Lung (tissue), 12 donors: ENCODE results near the gene AREG. TPM values are rescaled to one million over a fixed set of nuclear protein-coding genes. Genes with fewer than 3 reads are reported as not detected.

Experiments
- ATAC-seq: fragments of 200-7000 bp; cut with Tn5 transposase; one replicate; pipeline ENCODE4 v1.9.1; 2020; ENCODE audit warnings: moderate number of reproducible peaks; ENCODE audit not compliant: insufficient read depth, low FRiP score
- DNase-seq, 3 donors: peaks; one replicate each; pipeline ENCODE4 v3.0.0-alpha.2; 2013 to 2017
- H3K27ac ChIP-seq, 2 donors: one replicate each; pipeline ENCODE4 v1.5.1; 2013; ENCODE audit warnings: mild to moderate bottlenecking in 2 of 2, moderate library complexity in 2 of 2, control low read depth in 1 of 2, inconsistent platforms in 1 of 2, low read depth in 1 of 2, low read length in 1 of 2
- H3K27me3 ChIP-seq, 3 donors: one replicate each; pipeline ENCODE4 v1.5.1; 2013; ENCODE audit warnings: low read length in 2 of 3; ENCODE audit not compliant: control insufficient read depth in 3 of 3, insufficient read depth in 3 of 3
- H3K36me3 ChIP-seq, 4 donors: one replicate each; pipeline ENCODE4 v1.5.1; 2013; ENCODE audit warnings: low read length in 4 of 4, mild to moderate bottlenecking in 1 of 4, moderate library complexity in 1 of 4; ENCODE audit not compliant: control insufficient read depth in 4 of 4, insufficient read depth in 4 of 4
- H3K4me1 ChIP-seq, 5 donors: one replicate each; pipeline ENCODE4 v1.5.1; 2013; ENCODE audit warnings: low read length in 5 of 5, mild to moderate bottlenecking in 2 of 5, moderate library complexity in 1 of 5; ENCODE audit not compliant: control insufficient read depth in 5 of 5, insufficient read depth in 5 of 5
- H3K4me3 ChIP-seq: one replicate; pipeline ENCODE4 v1.5.1; 2013; ENCODE audit warnings: mild to moderate bottlenecking, control low read depth, moderate library complexity
- H3K9ac ChIP-seq, 2 donors: one replicate each; pipeline ENCODE4 v1.5.1; 2013; ENCODE audit warnings: low read length in 2 of 2, control low read depth in 1 of 2; ENCODE audit not compliant: insufficient read depth in 1 of 2
- H3K9me3 ChIP-seq, 4 donors: one replicate each; pipeline ENCODE4 v1.5.1; 2013; ENCODE audit warnings: low read length in 3 of 4, mild to moderate bottlenecking in 1 of 4, moderate library complexity in 1 of 4; ENCODE audit not compliant: control insufficient read depth in 4 of 4, insufficient read depth in 3 of 4
- CTCF ChIP-seq: IDR thresholded peaks from 2 replicates; pipeline ENCODE4 v1.5.1; 2012; ENCODE audit warnings: mild to moderate bottlenecking; ENCODE audit errors: control extremely low read depth, extremely low read depth
- WGBS, 2 donors: extraction: QIAGEN DNeasy Blood & Tissue Kit; methylation state at CpG; one replicate each; pipeline ENCODE4 v1.1.7; 2013; 5-methylcytosine and 5-hydroxymethylcytosine counted together
- polyA plus RNA-seq, 2 donors: library from polyadenylated mRNA; stranded (reverse); fragments of 200-250 nt; gene quantifications; one replicate each; pipeline ENCODE4 v1.2.1, GENCODE V29; 2013
- total RNA-seq, 2 donors: library from RNA; depleted of rRNA in 1 of 2; stranded (reverse); fragments of >200 nt in 1 of 2; gene quantifications; one replicate each; pipeline ENCODE4 v1.2.1, GENCODE V29; 2014 to 2021
- donor health status: control.
- donor health status: control.
- donor health status: Bipolar disorder and iron deficiency.
- donor health status: healthy.
- donor health status: DM: yes; HTN: yes; CAD: no.

The AREG gene
- total and polyA plus RNA-seq, 4 donors = 3.3 to 44.0 (median 13.6) TPM

GRCh38 chr4:74499986-74500781, 55.2 kb downstream of the AREG start:
- H3K9ac ChIP-seq = no peak overlapping the region
- H3K9me3 ChIP-seq = peaks cover 0 to 3% (median 0%) of the 10 kb centered on the region in 4 donors
- DNase-seq (no peak), ATAC-seq (no peak)
- H3K4me1 ChIP-seq = peaks cover 0 to 6% (median 0%) of the 10 kb centered on the region in 5 donors
- no peaks in the 10 kb centered on the region for H3K36me3 ChIP-seq
- H3K27ac ChIP-seq = no peak overlapping the region
- no peak overlapping the region for H3K4me3 ChIP-seq
- WGBS, 2 donors = 91 to 98% methylated on average over 4 of the region's 4 CpGs
- TF ChIP-seq CTCF = no peak
- H3K27me3 ChIP-seq = no peaks in the 10 kb centered on the region

DNA sequence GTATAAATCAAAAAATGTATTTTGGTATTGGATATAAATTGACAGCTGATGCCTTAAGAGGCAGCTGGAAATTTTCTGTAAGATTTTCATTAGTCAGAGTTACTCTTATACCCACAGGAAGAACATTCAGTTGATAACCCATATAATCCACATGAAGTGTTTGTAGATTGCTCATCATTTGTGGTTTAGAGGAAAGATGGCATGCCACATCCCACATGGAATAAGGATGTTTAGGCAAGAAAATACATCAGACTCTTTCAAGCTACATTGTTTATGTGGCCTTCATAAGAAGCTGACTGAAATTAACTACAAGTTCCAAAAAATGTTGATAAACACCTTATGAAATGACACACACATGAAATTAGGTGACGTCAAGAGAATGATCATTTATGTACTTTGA, 56.6 kb downstream of the AREG start:
- Histone ChIP-seq H3K9ac (no peak overlapping the region), H3K36me3 (no peaks in the 10 kb centered on the region), H3K27ac (no peak overlapping the region), H3K27me3 (no peaks in the 10 kb centered on the region), H3K9me3 (peaks cover 0 to 3% (median 0%) of the 10 kb centered on the region in 4 donors), H3K4me1 (peaks cover 0 to 9% (median 0%) of the 10 kb centered on the region in 5 donors), H3K4me3 (no peak overlapping the region)
- no peak for TF ChIP-seq CTCF
- no peak for DNase-seq
- 87 to 93% methylated on average over 1 of the region's 1 CpG for WGBS, 2 donors
- no peak for ATAC-seq

GRCh38 chr4:74503580-74503979, 58.6 kb downstream of the AREG start:
- Histone ChIP-seq H3K27me3 (no peaks in the 10 kb centered on the region), H3K27ac (no peak overlapping the region), H3K9me3 (peaks cover 0 to 3% (median 0%) of the 10 kb centered on the region in 4 donors), H3K4me3 (no peak overlapping the region), H3K4me1 (peaks cover 0 to 9% (median 0%) of the 10 kb centered on the region in 5 donors), H3K36me3 (no peaks in the 10 kb centered on the region), H3K9ac (no peak overlapping the region)
- ATAC-seq (no peak), DNase-seq (peak in 1 of 3 donors; percentile 7)
- WGBS, 2 donors = 89 to 94% methylated on average over 2 of the region's 2 CpGs
- no peak for TF ChIP-seq CTCF

DNA sequence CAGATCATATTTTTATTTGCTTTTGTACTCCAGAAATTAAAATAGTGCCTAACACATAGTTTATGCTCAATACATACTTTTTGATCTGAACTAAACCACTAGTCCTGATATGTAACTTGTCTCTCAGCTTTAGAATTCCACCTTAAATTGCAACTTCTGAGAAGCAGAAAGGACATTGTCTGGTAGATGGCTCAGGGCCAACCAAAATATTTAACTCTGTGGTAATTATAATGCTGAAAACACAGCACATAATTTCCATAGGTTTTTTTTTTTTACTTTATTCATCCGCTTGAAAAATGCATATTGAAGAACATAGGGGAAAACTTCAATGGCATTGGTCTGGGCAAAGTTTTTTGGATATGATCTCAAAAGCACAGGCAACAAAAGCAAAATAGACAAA, 59.3 kb downstream of the AREG start:
- Histone ChIP-seq H3K9me3 (peaks cover 0 to 3% (median 0%) of the 10 kb centered on the region in 4 donors), H3K27ac (no peak overlapping the region), H3K4me1 (peaks cover 0 to 9% (median 0%) of the 10 kb centered on the region in 5 donors), H3K27me3 (no peaks in the 10 kb centered on the region), H3K36me3 (no peaks in the 10 kb centered on the region), H3K9ac (no peak overlapping the region), H3K4me3 (no peak overlapping the region)
- no peak for ATAC-seq
- WGBS, 2 donors = 56 to 64% methylated on average over 1 of the region's 1 CpG
- DNase-seq = peak in 2 of 3 donors; percentile 25 to 34
- TF ChIP-seq CTCF = no peak
